Activated CD4-positive, alpha-beta T cell treated with anti-CD3 and anti-CD28 coated beads, Interleukin-2, amount 50 U/mL, for 4 hours (primary cell): ENCODE results near the gene PLSCR2.
"Not testable (repeated sequence)": the region's sequence is repeated elsewhere in the genome, so short reads cannot be mapped to it uniquely, and the experiment has no call there.

Experiments
- DNase-seq, 2 experiments: peaks; one replicate each; pipeline ENCODE4 v3.0.0-alpha.2; 2020

Gene PLSCR2

DNA sequence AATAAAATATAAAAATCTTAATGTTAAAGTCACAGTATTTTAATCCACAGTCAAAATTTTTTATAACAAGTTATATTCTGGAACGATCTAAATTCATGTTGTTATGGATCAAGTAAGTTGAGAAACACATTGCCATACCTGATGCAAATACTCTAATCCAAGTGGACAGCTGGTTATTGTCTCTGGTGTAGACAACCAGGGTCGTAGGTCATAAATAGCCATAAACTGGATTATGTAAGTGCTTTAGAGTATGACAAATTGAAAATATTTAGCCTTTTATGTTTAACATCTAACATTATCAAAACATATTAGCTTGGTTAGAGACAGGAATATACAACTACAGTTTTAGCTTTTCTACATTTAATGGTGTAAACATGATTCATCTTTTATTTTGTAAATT is 53.0 kb downstream of the PLSCR2 start:
- DNase-seq: no peak

GRCh38 chr3:146414010-146414409 is 55.4 kb downstream of the PLSCR2 start:
- no peak for DNase-seq

GRCh38 chr3:146412711-146413110 is 56.6 kb downstream of the PLSCR2 start:
- DNase-seq: not testable (repeated sequence)

GRCh38 chr3:146407956-146408355 is 61.4 kb downstream of the PLSCR2 start:
- no peak for DNase-seq

GRCh38 chr3:146404436-146404835 is 64.9 kb downstream of the PLSCR2 start:
- no peak for DNase-seq

GRCh38 chr3:146403792-146404191 is 65.6 kb downstream of the PLSCR2 start:
- no peak for DNase-seq

DNA sequence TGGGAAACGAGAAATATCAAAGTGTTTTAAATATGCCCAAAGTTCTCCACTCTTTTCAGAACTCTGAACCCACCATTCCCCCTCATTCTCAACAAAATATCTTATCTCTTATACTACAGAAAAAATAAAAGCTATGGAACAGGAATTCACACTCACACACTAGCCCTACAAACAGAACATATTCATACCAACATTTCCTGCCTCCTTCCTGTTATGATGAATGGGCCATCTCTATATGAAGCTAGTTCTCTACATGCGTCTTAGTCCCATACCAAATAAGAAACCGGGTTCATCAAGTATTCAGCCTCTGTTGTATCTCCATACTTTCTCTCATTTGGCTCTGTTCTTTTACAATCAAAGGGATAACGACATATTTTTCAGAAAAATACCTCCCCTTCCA is 72.6 kb downstream of the PLSCR2 start:
- DNase-seq: no peak

GRCh38 chr3:146395164-146395563 is 74.2 kb downstream of the PLSCR2 start:
- DNase-seq: no peak

DNA sequence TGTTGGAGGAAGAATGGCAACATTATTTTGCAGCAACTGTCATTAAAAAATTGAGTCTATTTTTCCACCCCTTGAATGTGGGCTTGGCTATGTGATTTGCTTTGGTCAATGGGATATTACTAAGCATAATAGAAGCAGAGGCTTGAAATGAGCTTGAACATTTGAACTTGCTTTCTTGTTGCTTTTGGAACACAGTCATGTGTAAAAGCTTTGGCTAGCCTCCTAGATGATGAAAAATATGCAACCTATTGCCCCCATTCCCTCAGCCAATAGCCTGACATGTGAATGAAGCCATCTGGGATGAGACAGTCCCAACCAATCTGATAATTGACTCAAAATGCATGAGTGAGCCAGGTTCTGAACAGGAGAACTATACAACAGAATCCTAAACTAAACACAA is 78.4 kb downstream of the PLSCR2 start:
- DNase-seq: no peak

DNA sequence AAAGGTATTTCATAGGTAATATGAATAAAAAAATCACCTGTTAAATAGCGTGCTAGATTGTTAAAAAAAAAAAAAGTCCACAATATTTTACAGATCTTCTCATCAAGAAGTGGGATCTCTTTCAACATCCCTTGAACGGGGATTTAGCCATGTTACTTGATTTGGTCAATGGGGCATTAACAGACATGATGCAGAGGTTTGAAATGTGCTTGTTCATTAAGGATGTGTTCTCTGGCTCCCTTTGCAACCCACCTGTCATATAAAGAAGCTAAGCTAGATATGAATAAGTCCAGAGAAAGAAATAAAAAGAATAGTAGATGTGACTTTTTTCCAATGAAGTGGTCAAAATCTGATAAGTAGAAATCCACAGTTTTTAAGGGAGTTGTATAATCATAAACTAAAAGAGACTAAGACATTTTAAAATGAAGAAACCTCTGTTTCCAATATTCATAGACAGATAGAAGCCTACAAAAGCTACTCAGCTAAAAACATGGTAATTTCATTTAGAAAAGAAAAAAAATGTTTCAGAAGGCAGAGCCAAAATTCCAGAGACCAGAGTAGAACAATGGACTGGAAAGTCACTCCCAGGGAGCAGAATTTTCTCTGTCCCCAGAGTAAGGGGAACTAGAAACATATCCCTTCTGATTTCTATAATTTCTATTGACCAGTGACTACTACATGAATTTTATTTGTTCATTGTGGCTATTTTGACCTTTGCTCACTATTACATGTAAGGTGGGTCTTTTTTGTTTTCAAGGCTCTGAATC is 79.2 kb downstream of the PLSCR2 start:
- no peak for DNase-seq

DNA sequence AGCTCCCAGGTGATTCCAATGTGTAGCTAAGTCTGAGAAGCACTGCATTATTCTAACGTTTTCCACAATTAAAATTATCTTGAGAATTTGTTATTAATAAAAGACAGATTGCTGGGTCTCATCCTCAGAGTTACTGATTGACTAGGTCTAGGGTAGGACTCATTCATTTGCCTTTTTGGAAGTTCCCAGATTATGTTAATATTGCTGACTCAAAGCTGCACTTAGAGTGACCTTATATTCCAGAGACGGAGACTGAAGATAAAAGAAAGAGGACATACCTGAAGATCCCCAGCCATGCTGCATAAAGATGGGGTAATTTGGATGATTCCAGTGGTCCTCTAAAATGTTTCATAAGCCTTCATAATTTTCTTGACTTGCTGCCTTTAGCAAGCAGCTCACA is 81.8 kb downstream of the PLSCR2 start:
- DNase-seq: no peak

GRCh38 chr3:146386936-146387335 is 82.4 kb downstream of the PLSCR2 start:
- no peak for DNase-seq

DNA sequence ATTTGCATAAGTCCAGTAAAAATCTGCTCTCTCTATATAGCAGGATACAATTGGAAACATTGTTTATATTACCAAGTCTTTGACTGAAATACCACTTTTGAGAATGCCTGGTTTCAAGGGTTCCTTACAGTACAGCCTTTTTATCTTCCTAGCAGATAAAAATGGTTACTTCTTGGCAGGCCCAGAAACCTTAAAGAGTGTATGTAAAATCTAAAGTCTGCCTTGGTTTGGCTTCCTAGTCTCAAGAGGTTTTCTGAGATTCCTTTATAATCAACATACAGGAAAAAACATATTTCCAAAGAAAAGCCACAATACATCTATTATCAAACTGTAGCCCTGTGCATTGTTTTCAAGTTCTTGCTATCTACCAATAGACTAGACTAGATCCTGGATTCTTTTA is 84.6 kb downstream of the PLSCR2 start:
- DNase-seq: no peak
